Mucosa of descending colon (tissue), 3 donors: ENCODE data around the gene NPAS3. TPM values are rescaled to one million over a fixed set of nuclear protein-coding genes. Genes with fewer than 3 reads are reported as not detected.

Experiments
- ATAC-seq: fragments of 200-7000 bp; cut with Tn5 transposase; one replicate; pipeline ENCODE4 v1.9.1; 2020; ENCODE audit warnings: mild to moderate bottlenecking, moderate library complexity
- DNase-seq, 3 donors: peaks; one replicate each; pipeline ENCODE4 v3.0.0-alpha.2; 2020
- H3K36me3 ChIP-seq: fragments of 200-600 bp; one replicate; pipeline ENCODE4 v1.8.0; 2021; ENCODE audit warnings: low read depth, mild to moderate bottlenecking
- H3K4me1 ChIP-seq: fragments of 200-600 bp; one replicate; pipeline ENCODE4 v1.8.0; 2021; ENCODE audit warnings: low read depth, mild to moderate bottlenecking
- H3K4me3 ChIP-seq: fragments of 200-600 bp; one replicate; pipeline ENCODE4 v1.8.0; 2021; ENCODE audit warnings: mild to moderate bottlenecking
- H3K9me3 ChIP-seq: fragments of 200-600 bp; one replicate; pipeline ENCODE4 v1.8.0; 2021; ENCODE audit warnings: mild to moderate bottlenecking
- CTCF ChIP-seq: fragments of 200-600 bp; IDR thresholded peaks from one replicate; pipeline ENCODE4 v1.8.0; 2022; ENCODE audit warnings: antibody characterized with exemption, mild to moderate bottlenecking
- intact Hi-C, 2 donors: fragments of 100-400 bp; cut with DNase I in 1 of 2; cut with micrococcal nuclease in 1 of 2; formaldehyde crosslinking; loops; one replicate each; pipeline versions ENCODE4 v1.11.0 to v1.11.1; 2022; cut with DNase I, micrococcal nuclease
- total RNA-seq, 3 donors: library from RNA; stranded (reverse); fragmentation: NEBNext Ultra II Directional in 2 of 3; extraction: Animal tissue kit (Norgen Biotek cat#: 25700) in 2 of 3; gene quantifications; one replicate each; pipeline versions ENCODE4 v1.2.1 to v1.2.4, GENCODE V29; 2021 to 2023
- donor health status: DM: no; HTN: no; CAD: no; lungs with moderate emphysema.
- donor health status: DM: no; HTN: no; CAD: no.
- donor health status: DM: no; HTN: yes; CAD: no.

NPAS3 gene
- total RNA-seq, 3 donors from 2014 or later = 0.65 to 9.7 (median 2.0) TPM

GRCh38 chr14:33347796-33348195 lies 409.1 kb downstream of the NPAS3 start:
- no peak for ATAC-seq
- Histone ChIP-seq H3K36me3 (no peaks in the 10 kb centered on the region), H3K4me1 (no peaks in the 10 kb centered on the region), H3K9me3 (no peaks in the 10 kb centered on the region), H3K4me3 (no peak overlapping the region)
- DNase-seq = no peak
- TF ChIP-seq CTCF = no peak
- intact Hi-C loops = no loop called here

GRCh38 chr14:33348510-33348909 lies 409.8 kb downstream of the NPAS3 start:
- no peak overlapping the region for H3K4me3 ChIP-seq
- no peaks in the 10 kb centered on the region for H3K9me3 ChIP-seq
- no peak for DNase-seq
- ATAC-seq = no peak
- H3K4me1 ChIP-seq = no peaks in the 10 kb centered on the region
- no peak for TF ChIP-seq CTCF
- no peaks in the 10 kb centered on the region for H3K36me3 ChIP-seq
- intact Hi-C loops = no loop called here

- no peak for TF ChIP-seq CTCF
- intact Hi-C loops = no loop called here
- no peak for ATAC-seq
- Histone ChIP-seq H3K4me3 (no peak overlapping the region), H3K9me3 (no peaks in the 10 kb centered on the region), H3K36me3 (no peaks in the 10 kb centered on the region), H3K4me1 (no peaks in the 10 kb centered on the region)
- no peak for DNase-seq
Measured at GRCh38 chr14:33349871-33350270, 411.2 kb downstream of the NPAS3 start.

GRCh38 chr14:33350366-33350990 lies 411.8 kb downstream of the NPAS3 start:
- Histone ChIP-seq H3K4me3 (no peak overlapping the region), H3K36me3 (no peaks in the 10 kb centered on the region), H3K4me1 (no peaks in the 10 kb centered on the region), H3K9me3 (no peaks in the 10 kb centered on the region)
- TF ChIP-seq CTCF = no peak
- intact Hi-C loops = no loop called here
- ATAC-seq = no peak
- no peak for DNase-seq

GRCh38 chr14:33352821-33353220 lies 414.1 kb downstream of the NPAS3 start:
- DNase-seq = no peak
- Histone ChIP-seq H3K36me3 (no peaks in the 10 kb centered on the region), H3K4me3 (no peak overlapping the region), H3K4me1 (peaks cover 4% of the 10 kb centered on the region), H3K9me3 (no peaks in the 10 kb centered on the region)
- no peak for ATAC-seq
- intact Hi-C loops = no loop called here
- TF ChIP-seq CTCF = no peak

GRCh38 chr14:33356181-33356580 lies 417.5 kb downstream of the NPAS3 start:
- H3K9me3 ChIP-seq = no peaks in the 10 kb centered on the region
- intact Hi-C loops = no loop called here
- no peak for TF ChIP-seq CTCF
- no peak for ATAC-seq
- no peak overlapping the region for H3K4me3 ChIP-seq
- DNase-seq = no peak
- no peaks in the 10 kb centered on the region for H3K36me3 ChIP-seq
- H3K4me1 ChIP-seq = peaks cover 4% of the 10 kb centered on the region
